ENCODE data around the gene THY1. TPM values are rescaled to one million over a fixed set of nuclear protein-coding genes. Genes with fewer than 3 reads are reported as not detected.

THY1 gene
- total and polyA plus RNA-seq, 7 donors, result 0.42 to 6.4 (median 1.1) TPM

- TF ChIP-seq CTCF (IDR thresholded peaks at IDR 0.05), result no peak
- 24 to 34% (median 26%) methylated on average over 9 of the region's 9 CpGs for WGBS, 3 donors
- peaks cover 0 to 6% of the 10 kb centered on the region in 2 donors for H3K36me3 ChIP-seq (ENCODE audit: insufficient read depth in 1 of 2, low read depth in 1 of 2)
- H3K4me3 ChIP-seq, result peak overlapping the region; percentile 11
- H3K4me1 ChIP-seq, result peaks cover 85% of the 10 kb centered on the region
- ATAC-seq, result peak in 3 of 4 donors; percentile 5 to 23 (median 8)
- no peaks in the 10 kb centered on the region for H3K9me3 ChIP-seq
- intact Hi-C loops (cut with DNase I), result no loop called here
- DNase-seq, result peak in 1 of 2 donors; percentile 73
- no peaks in the 10 kb centered on the region for H3K27me3 ChIP-seq (ENCODE audit: insufficient read depth in 3 of 3, low read length in 2 of 3)
- peak overlapping the region; percentile 97 for H3K27ac ChIP-seq
Observed at GRCh38 chr11:119367661-119368120, 55.3 kb downstream of the THY1 start.

Other genes starting within 250 kb of the THY1 start
- not detected for gene NHERF4, start 237.7 kb downstream of the THY1 start, total RNA-seq
- gene NHERF4, start 237.7 kb downstream of the THY1 start, polyA plus RNA-seq, result under 1 TPM; 0.06 to 0.17 (median 0.07) TPM
- 1 to 10 TPM; 3.6 to 7.6 (median 7.2) TPM for gene CBL, start 216.8 kb downstream of the THY1 start, total RNA-seq
- gene CBL, start 216.8 kb downstream of the THY1 start, polyA plus RNA-seq, result 1 to 10 TPM in 2 of 3 donors, under 1 TPM in 1; 0.94 to 3.4 (median 2.2) TPM
- gene MCAM, start 106.0 kb downstream of the THY1 start, total RNA-seq, result 10 to 100 TPM; 24.5 to 71.1 (median 43.6) TPM
- 10 to 100 TPM; 15.4 to 27.4 (median 27.3) TPM for gene MCAM, start 106.0 kb downstream of the THY1 start, polyA plus RNA-seq
- 1 to 10 TPM; 6.1 to 8.8 (median 7.5) TPM for gene RNF26, start 88.6 kb downstream of the THY1 start, total RNA-seq
- 1 to 10 TPM; 5.8 to 8.9 (median 7.1) TPM for gene RNF26, start 88.6 kb downstream of the THY1 start, polyA plus RNA-seq
- 10 to 100 TPM in 1 of 4 donors, 1 to 10 TPM in 3; 5.3 to 11.6 (median 8.8) TPM for gene C1QTNF5, start 82.3 kb downstream of the THY1 start, total RNA-seq
- 10 to 100 TPM in 1 of 3 donors, 1 to 10 TPM in 2; 3.2 to 12.0 (median 4.7) TPM for gene C1QTNF5, start 82.3 kb downstream of the THY1 start, polyA plus RNA-seq
- not detected for gene MFRP, start 76.5 kb downstream of the THY1 start, total RNA-seq
- under 1 TPM in 2 of 3 donors, not detected in 1; 0.01 to 0.05 TPM for gene MFRP, start 76.5 kb downstream of the THY1 start, polyA plus RNA-seq
- 100 to 1,000 TPM in 3 of 4 donors, 10 to 100 TPM in 1; 75.8 to 210 (median 156) TPM for gene USP2, start 41.5 kb downstream of the THY1 start, total RNA-seq
- 10 to 100 TPM; 49.0 to 76.4 (median 57.4) TPM for gene USP2, start 41.5 kb downstream of the THY1 start, polyA plus RNA-seq